CD4-positive, alpha-beta T cell treated with Interleukin-15 for 1 hour (primary cell): ENCODE results near the gene JMJD1C.
"Not testable (repeated sequence)": the region's sequence is repeated elsewhere in the genome, so short reads cannot be mapped to it uniquely, and the experiment has no call there.

ENCODE experiments used
- DNase-seq: peaks from one replicate; pipeline ENCODE4 v3.0.0-alpha.2; 2020

The JMJD1C gene

GRCh38 chr10:63392224-63392623 lies 73.6 kb downstream of the JMJD1C start:
- DNase-seq: no peak

GRCh38 chr10:63391812-63392211 lies 74.0 kb downstream of the JMJD1C start:
- DNase-seq: no peak

DNA sequence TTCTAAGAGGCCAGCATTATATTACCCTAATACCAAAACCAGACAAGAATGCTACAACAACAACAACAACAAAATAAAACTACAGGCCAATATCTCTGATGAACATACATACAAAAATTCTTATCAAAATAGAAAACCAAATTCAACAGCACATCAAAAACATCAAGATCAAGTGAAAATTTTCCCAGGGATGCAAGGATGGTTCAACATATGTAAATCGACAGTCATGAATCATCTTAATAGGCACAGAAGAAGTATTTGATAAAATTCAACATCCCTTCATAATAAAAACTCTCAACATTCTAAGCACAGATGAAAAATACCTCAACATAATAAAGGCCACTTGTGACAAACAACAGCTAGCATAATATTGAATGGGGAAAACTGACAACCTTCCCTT lies 75.3 kb downstream of the JMJD1C start:
- DNase-seq: no peak

- no peak for DNase-seq
Observed at GRCh38 chr10:63388421-63389031, 77.3 kb downstream of the JMJD1C start.

- DNase-seq: no peak
Observed at GRCh38 chr10:63385254-63385653, 80.5 kb downstream of the JMJD1C start.

GRCh38 chr10:63384675-63385074 lies 81.1 kb downstream of the JMJD1C start:
- DNase-seq: no peak

DNA sequence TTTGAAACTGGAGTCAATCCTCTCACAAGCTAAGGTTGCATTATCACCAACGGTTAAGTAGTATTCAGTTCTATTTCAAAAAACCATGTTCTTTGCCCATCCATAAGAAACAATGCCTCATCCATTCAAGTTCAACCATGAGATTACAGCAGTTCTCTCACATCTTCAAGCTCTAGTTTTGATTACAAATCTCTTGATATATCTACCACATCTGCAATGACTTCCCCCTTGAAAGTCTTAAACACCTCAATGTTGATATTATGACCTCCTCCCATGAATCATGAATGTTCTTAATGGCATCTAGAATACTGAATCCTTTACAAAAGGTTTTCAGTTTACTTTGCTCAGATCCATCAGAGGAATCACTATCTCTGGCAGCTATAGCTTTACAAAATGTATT lies 81.8 kb downstream of the JMJD1C start:
- DNase-seq: no peak

- DNase-seq: no peak
Observed at GRCh38 chr10:63383141-63383540, 82.6 kb downstream of the JMJD1C start.

GRCh38 chr10:63382066-63382465 lies 83.7 kb downstream of the JMJD1C start:
- no peak for DNase-seq

- not testable (repeated sequence) for DNase-seq
Observed at GRCh38 chr10:63377305-63377661, 88.5 kb downstream of the JMJD1C start.

DNA sequence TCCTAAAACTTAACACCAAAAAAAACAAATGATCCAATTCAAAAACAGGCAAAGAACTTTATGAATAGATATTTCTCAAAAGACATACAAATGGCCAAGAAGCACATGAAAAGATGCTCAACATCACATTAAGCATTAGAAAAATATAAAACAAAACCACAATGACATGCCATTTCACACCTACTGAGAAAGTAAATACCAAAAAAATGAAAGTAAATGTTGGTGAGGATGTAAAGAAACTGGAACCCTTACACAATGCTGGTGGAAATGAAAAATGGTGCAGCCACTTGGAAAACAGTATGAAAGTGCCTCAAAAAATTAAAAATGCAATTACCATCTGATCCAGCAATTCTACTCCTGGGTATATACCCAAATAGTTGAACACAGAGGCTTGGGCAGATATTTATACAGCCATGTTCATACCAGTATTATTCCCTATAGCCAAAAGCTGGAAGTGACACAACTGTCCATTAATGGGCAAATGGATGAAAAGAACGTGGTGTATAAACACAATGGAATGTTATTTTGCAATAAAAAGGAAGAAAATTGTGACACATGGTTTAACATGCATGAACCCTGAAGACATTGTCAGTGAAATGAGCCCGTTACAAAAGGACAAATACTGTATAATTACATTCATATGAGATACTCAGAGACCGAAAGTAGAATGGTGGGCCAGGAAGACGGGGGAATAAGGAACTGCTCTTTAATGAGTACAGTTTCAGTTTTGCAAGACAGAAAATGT lies 89.0 kb downstream of the JMJD1C start:
- DNase-seq: no peak

DNA sequence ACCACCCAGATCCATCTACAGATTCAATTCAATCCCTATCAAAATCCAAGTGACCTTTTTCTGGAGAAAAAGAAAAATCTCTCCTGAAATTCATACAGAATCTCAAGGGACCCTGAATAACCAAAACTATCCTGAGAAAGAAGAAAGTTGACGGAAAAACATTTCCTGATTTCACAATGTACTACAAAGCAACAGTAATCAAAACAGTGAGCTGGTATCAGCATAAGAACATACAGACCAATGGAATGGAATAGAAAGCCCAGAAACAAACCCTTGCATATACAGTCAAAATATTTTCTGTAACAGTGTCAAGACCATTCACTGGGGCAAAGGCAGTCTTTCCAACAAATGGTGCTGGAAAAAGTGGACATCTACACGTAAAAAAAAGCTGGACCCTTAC lies 89.9 kb downstream of the JMJD1C start:
- DNase-seq: no peak

DNA sequence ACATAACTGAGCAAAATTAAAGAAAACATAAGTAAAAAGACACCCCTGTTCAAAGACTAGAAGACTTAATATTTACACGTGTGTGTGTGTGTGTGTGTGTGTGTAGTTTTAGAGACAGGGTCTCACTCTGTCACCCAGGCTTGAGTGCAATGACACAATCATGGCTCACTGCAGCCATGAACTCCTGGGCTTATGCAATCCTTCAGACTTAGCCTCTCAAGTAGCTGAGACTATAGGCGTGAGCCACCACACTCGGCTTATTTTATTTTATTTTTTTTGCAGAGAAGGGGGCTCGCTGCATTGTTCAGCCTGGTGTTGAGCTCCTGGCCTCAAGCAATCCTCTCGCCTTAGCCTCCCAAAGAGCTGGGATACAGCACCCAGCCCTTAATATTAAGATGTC lies 90.3 kb downstream of the JMJD1C start:
- no peak for DNase-seq

DNA sequence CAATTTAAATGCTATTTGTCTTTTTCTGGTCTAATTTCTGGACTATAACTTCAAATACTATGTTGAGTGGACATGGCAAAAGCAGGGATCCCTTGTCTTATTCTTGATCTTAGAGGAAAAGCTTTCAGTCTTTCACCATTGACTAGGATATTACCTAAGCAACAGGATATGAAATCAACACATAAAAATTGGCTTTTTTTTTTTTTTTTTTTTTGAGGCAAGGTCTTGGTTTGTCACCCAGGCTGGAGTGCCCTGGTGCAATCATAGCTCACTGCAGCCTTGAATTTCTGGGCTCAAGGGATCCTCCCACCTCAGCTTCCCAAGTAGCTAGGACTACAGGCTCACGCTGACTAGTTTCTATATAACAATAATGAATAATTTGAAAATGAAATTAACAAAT lies 90.8 kb downstream of the JMJD1C start:
- no peak for DNase-seq

DNA sequence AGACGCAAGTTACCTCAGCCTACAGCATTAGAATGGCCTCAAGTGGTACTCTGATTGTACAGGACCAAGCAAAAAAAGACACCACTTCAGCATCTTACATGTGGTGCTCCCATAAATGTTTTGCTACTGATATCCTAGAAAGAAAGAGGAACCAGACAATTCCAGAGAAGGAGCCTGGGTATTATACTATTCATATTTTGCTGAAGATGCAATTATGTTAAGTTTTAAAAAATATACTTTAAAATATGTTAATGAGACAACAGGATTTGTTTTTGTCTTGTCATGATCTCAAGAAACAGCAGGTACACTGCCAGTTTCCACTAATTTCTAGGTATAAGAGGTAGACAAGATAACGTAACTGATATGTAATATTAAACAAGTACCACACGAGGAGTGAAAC lies 92.6 kb downstream of the JMJD1C start:
- no peak for DNase-seq

GRCh38 chr10:63369711-63370110 lies 96.1 kb downstream of the JMJD1C start:
- DNase-seq: no peak

- no peak for DNase-seq
Observed at GRCh38 chr10:63368365-63368764, 97.4 kb downstream of the JMJD1C start.

- no peak for DNase-seq
Observed at GRCh38 chr10:63366933-63367332, 98.8 kb downstream of the JMJD1C start.

DNA sequence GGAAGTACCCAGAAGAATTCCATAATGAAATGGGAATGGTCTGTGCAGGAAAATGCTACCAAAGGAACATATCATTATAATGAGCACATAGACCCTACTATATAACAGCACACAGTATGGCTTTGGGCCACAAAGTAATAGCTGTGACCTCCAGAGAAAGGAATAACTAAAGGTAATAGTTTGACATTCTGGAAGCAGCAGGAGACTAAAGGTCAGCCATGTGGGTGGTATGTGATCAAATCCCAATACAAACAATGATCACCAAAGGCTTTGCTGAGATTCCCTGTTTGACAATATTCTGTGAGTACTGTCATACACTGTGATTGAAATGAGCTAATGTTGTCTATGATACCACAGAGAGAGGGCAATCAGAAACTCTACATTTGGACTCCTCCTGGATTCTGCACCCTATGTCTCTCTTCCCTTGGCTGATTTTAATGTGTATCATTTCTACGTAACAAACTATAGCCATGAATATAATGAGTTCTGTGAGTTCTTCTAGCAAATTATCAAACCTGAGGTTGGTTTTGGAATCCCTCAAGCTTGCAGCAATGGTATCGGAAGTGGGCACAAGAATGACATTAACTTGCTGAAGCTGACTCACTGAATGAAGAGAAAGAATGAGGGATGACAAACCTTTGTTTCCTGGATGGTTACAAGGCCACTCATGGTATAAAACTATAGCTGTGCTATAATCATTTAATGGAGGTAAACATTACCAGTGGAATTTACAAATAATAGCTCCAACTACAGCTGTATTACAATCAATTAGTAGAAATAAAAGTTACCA lies 99.6 kb downstream of the JMJD1C start:
- DNase-seq: no peak

DNA sequence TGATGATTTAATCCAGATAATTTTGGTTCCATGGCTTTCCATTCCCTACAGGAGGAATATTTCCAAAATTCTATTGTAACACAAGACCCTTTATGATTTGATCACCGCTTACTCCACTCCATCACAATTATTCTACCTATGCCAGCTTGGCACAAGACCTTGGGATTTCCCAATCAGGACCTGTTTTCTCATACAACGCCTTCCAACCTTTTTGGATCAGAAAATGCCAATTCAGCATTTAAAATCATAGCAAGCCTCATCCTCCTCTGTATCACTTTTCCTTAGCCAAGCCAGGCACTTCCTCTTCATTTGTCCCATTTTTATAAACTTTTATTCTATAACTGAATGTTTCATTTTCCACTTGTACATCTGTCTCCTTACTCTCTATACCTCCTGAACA lies 100.9 kb downstream of the JMJD1C start:
- DNase-seq: no peak

DNA sequence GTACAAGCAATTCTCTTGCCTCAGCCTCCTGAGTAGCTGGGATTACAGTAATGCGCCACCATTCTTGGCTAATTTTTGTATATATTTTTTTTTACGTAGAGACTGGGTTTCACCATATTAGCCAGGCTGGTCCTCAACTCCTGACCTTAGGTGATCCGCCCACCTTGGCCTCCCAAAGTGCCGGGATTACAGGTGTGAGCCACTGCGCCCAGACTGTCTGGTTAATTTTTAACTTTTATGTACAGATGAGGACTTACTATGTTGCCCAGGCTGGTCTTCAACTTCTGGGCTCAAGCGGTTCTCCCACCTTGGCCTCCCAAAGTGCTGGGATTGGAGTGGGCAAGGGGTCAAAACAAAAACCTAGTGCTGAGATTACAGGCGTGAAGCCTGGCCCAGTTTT lies 101.8 kb downstream of the JMJD1C start:
- DNase-seq: no peak

- no peak for DNase-seq
Observed at GRCh38 chr10:63355682-63356081, 110.1 kb downstream of the JMJD1C start.

GRCh38 chr10:63352976-63353375 lies 112.8 kb downstream of the JMJD1C start:
- DNase-seq: no peak

DNA sequence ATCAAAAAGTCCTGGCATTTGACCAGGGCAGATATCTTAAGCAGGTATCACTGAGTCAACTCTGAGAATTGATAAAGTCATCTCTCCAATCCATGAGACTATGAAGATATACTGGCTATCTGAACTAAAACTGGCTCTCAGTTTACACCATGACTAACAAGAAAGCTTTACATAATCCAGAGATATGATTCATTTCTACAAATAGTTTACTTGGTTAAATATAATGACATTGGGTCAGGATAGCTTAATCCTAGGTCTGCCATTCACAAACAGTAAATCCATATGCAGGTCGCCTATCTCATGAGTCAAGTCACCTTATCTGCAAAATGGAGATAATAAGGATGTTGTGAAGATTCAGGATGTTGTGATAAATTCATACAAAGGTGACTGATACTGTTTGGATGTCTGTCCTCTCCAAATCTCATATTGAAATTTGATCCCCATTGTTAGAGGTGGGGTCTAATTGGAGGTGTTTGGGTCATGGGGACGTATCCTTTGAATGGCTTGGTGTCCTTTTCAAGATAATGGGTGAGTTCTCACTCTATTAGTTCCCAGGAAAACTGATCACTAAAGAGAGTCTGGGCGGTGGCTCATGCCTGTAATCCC lies 117.4 kb downstream of the JMJD1C start:
- no peak for DNase-seq
